ENCODE results near the gene ROR1. TPM values are rescaled to one million over a fixed set of nuclear protein-coding genes. Genes with fewer than 3 reads are reported as not detected.

Gene ROR1
- total RNA-seq, 4 donors from 2014 or later, result 8.8 to 30.4 (median 14.1) TPM

DNA sequence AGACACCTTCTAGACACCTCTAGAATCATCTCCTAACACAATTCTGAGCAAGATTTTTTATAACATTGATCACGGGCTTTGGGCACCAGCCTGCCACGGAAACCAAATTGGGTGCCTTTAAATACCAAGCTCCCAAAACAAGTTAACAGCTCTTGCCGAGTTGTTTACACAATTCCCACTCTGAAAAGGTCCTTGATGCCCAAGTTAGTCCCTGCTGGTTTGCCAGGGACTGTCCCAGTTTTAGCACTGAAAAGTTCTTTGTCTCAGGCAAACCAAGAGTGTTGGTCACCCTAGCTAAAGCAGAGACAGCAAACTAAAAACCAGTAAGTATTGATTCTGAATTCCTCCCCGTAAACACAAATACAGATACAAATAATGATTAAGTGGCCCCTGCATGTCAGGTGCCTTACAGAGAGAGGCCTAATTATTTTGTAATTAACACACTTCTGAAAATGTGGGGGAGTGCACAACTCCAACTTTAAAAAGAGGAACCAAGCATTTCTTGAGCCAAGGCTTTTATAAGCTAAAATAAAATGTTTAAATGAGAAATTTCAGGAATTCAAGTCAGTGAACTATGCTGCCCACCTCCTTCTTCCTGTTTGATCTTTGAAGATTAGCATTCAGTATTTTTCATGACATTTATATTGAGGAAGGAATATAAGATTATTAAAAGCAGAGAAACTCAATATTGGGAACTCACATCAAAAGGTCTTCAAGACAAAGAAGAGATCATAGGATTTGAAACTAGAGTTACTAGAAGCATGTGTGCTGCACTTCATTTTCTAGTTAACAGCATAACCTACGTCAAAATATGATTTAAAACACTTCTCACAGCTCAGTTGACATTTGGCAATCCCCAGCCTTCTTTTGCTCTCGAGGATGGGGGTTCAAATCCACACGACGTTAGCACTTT, 420.6 kb downstream of the ROR1 start:
- DNase-seq (ENCODE audit: low spot score), result no peak
- TF ChIP-seq, protein P1, sequence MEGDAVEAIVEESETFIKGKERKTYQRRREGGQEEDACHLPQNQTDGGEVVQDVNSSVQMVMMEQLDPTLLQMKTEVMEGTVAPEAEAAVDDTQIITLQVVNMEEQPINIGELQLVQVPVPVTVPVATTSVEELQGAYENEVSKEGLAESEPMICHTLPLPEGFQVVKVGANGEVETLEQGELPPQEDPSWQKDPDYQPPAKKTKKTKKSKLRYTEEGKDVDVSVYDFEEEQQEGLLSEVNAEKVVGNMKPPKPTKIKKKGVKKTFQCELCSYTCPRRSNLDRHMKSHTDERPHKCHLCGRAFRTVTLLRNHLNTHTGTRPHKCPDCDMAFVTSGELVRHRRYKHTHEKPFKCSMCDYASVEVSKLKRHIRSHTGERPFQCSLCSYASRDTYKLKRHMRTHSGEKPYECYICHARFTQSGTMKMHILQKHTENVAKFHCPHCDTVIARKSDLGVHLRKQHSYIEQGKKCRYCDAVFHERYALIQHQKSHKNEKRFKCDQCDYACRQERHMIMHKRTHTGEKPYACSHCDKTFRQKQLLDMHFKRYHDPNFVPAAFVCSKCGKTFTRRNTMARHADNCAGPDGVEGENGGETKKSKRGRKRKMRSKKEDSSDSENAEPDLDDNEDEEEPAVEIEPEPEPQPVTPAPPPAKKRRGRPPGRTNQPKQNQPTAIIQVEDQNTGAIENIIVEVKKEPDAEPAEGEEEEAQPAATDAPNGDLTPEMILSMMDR (IDR thresholded peaks at IDR 0.05), result no peak
- ATAC-seq (ENCODE audit: low FRiP score), result no peak

DNA sequence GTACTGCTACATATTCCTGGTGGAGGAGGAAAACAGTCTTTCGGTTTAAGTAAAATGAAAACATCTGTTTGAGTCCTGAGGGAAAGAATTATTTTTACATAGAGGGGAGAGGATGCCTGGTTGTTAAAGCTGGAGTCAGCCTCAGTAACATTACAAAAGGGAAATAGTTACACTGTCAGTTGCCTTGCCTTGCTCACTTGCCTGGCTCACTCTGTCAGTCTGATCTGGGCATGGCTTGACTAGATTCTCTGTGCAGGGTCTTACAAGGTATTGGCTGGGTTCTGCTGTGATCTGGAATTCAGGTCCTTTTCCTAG, 421.2 kb downstream of the ROR1 start:
- ATAC-seq (ENCODE audit: low FRiP score), result no peak
- TF ChIP-seq, protein P1 (IDR thresholded peaks at IDR 0.05), result no peak
- no peak for DNase-seq (ENCODE audit: low spot score)

DNA sequence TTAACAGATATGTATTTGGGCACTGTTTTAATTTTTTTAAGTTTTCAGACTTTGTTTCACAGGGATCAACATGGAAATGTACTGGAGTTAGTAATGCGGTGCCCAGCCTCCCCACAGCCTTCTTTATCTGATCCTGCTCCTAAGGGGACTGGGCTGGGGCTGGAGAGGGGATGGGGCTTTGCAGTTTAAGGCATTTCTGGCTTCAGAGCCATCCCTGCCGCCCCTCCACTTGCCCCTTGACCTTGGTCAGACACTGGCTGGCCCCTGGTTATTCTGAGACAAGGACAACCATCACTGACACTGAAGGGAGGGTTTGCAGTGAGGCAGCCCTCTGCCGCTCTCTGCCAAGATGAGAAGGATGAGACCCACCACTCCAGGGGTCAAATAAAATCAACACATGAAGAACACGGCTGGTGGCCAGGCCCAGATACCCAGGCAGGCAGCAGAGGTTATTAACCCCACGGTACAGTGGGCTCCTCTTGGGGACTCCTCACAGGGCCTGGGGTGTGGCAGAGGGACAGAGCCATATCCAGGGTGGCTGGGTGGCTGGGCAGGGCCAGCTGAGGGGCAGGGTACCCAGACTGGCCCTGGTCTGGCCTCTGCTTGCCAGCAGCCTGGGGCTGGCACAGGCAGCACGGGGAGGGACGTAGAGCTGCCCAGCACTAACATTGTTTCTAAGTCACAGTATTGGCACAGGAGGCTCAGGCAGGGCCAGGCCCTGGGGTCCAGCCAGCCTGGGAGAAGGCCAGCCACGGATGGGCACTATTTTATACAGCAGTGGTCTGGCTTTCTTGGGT, 422.5 kb downstream of the ROR1 start:
- no peak for ATAC-seq (ENCODE audit: low FRiP score)
- TF ChIP-seq, protein P1 (IDR thresholded peaks at IDR 0.05), result no peak
- DNase-seq (ENCODE audit: low spot score), result no peak

DNA sequence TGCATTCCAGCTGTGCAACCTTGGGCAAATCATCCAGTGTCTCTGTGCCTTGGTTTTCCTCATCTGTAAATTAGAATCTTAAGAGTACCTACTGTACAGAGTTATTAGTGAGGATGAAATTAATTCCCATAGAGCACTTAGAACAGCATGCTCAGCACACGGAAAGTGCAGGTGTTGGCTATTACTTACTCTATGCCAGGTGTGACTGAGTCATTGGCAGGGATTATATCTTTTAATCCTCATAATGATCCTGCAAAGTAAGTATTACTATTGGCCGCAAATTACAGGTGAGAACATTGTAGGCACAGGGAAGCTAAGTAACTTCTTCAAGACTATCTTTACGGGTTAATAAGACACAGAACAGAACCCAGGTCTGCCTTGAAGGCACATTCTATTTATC, 423.3 kb downstream of the ROR1 start:
- no peak for DNase-seq (ENCODE audit: low spot score)
- no peak for ATAC-seq (ENCODE audit: low FRiP score)
- TF ChIP-seq, protein P1 (IDR thresholded peaks at IDR 0.05), result no peak

DNA sequence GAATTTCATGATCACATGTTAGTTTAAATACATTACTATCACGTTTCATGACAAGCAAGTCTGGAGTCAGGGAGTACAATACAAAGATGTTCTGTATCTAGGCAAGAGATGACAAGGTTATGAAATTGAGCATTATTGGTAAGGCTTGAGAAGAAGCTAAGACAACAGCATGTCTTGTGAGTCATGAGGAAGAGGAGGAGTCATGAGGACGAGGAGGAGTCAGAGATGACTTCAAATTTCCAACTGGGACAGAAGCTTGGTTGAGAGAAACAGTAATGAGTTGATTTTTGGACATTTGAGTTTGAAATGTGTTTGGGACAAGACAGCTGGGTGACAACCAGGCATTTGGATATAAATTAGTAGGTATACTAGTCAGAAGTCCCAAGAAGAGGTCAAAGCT, 425.3 kb downstream of the ROR1 start:
- TF ChIP-seq, protein P1 (IDR thresholded peaks at IDR 0.05), result no peak
- ATAC-seq (ENCODE audit: low FRiP score) (no peak), DNase-seq (ENCODE audit: low spot score) (no peak)

DNA sequence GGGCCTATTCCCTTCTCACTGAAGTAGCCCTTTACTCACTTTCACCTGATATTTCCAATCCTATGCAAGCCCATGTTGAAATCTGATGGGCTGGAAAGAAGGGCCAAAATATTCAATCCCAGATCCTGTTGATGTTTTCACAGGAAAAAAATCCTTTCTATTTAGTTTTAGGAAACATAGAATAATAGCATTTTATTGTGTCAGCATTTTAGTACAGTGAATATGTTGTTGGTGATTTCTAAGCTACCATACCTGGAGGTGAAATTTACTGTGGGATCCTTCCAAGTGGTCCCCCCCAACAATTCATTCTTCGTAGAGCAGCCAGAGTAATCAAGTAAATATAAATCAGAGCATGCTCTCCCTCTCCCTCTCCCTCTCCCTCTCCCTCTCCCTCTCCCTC, 426.2 kb downstream of the ROR1 start:
- TF ChIP-seq, protein P1 (IDR thresholded peaks at IDR 0.05), result no peak
- ATAC-seq (ENCODE audit: low FRiP score), result no peak
- no peak for DNase-seq (ENCODE audit: low spot score)

Data from omental fat pad (tissue), 4 donors.